Gastrocnemius medialis (tissue), 4 donors: Measurements from ENCODE around the gene THSD4. TPM values are rescaled to one million over a fixed set of nuclear protein-coding genes. Genes with fewer than 3 reads are reported as not detected.

Source experiments
- ATAC-seq, 2 donors: fragments of 150-250 bp; one replicate each; pipeline ENCODE4 v1.9.1; 2016
- DNase-seq, 2 donors: peaks; one replicate each; pipeline ENCODE4 v3.0.0-alpha.2; 2019
- H3K27ac ChIP-seq, 4 donors: fragments of 200-600 bp; sonication (generic); 1 replicate in 1 of 4; 2 replicates in 3 of 4; pipeline ENCODE4 v1.5.1; 2016 to 2018; ENCODE audit warnings: mild to moderate bottlenecking in 2 of 4, moderate library complexity in 1 of 4
- H3K27me3 ChIP-seq, 3 donors: fragments of 200-600 bp; sonication (generic) in 2 of 3; 1 replicate in 1 of 3; 2 replicates in 2 of 3; pipeline versions ENCODE4 v1.5.1 to v1.6.0; 2016 to 2019; ENCODE audit warnings: mild to moderate bottlenecking in 1 of 3, moderate library complexity in 1 of 3
- H3K36me3 ChIP-seq, 2 donors: fragments of 200-600 bp; sonication (generic) in 1 of 2; one replicate each; pipeline ENCODE4 v1.5.1; 2017 to 2018
- H3K4me1 ChIP-seq, 2 donors: fragments of 200-600 bp; sonication (generic) in 1 of 2; one replicate each; pipeline ENCODE4 v1.5.1; 2016 to 2017; ENCODE audit warnings: mild to moderate bottlenecking in 2 of 2
- H3K4me3 ChIP-seq, 4 donors: fragments of 200-600 bp; sonication (generic) in 3 of 4; 1 replicate in 1 of 4; 2 replicates in 3 of 4; pipeline ENCODE4 v1.5.1; 2016 to 2019; ENCODE audit warnings: mild to moderate bottlenecking in 2 of 4
- H3K9me3 ChIP-seq, 3 donors: fragments of 200-600 bp; sonication (generic) in 2 of 3; 1 replicate in 1 of 3; 2 replicates in 2 of 3; pipeline ENCODE4 v1.5.1; 2016 to 2019
- CTCF ChIP-seq, 5 experiments: fragments of 450-650 bp in 3 of 5; fragments of 200-600 bp in 2 of 5; sonication (generic) in 2 of 5; IDR thresholded peaks in 4 of 5; conservative IDR thresholded peaks in 1 of 5; 1 replicate in 4 of 5; 2 replicates in 1 of 5; pipeline ENCODE4 v1.5.1; 2016 to 2019; ENCODE audit warnings: antibody characterized with exemption in 5 of 5, mild to moderate bottlenecking in 3 of 5, moderate library complexity in 3 of 5
- POLR2A ChIP-seq, 2 donors: fragments of 450-650 bp; IDR thresholded peaks; one replicate each; pipeline ENCODE4 v1.6.1; 2017; ENCODE audit warnings: antibody characterized with exemption in 2 of 2, mild to moderate bottlenecking in 2 of 2, moderate library complexity in 2 of 2
- in situ Hi-C, 4 donors: fragments of 200-750 bp; cut with MboI; loops; one replicate each; pipeline versions ENCODE4 v1.15.0 to v1.8.0; 2017; ENCODE audit warnings: low sequenced_read_pairs in 4 of 4
- intact Hi-C: fragments of 100-400 bp; cut with DNase I; formaldehyde crosslinking; loops from one replicate; pipeline ENCODE4 v1.15.1; 2023; ENCODE audit warnings: low total_unique reads
- total RNA-seq, 4 donors: library from RNA; depleted of rRNA; stranded (reverse); fragments of >200 nt; gene quantifications; one replicate each; pipeline versions ENCODE4 v1.1.0 to v1.2.3, GENCODE V29; 2016

The THSD4 gene
- total RNA-seq, 4 donors from 2014 or later: 0.35 to 3.1 (median 0.60) TPM

DNA sequence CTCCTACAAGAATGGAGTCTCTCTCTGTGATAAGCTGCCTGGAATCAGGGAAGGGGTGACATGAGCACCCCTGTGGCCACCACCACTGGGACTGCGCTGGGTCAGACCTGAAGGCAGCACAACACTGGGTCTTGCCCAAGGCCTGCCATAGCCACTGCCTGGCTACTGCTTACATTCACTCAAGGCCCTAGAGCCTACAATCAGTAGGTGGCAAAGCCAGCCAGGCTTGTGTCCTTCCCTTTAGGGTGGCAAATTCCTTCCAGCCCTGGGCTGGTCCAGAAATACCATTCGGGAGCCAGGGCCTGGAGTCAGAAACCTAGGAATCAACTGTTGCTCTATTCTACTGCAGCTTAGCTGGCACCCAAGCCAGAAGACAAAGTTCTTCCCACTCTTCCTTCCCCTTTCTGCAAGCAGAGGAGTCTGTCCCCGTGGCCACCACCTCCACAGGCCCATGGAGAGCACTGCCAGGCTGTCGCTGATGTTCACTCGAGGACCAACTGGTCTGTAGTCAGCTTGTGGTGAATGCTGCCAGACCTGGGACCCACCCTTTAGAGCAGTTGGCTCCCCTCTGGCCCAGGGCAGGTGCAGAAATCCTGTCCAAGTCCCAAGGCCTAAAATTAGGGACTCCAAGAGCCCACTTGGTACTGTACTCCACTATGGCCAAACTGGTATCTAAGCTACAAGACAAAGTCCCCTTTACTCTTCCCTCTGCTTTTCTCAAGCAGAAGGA is 307.4 kb downstream of the THSD4 start:
- DNase-seq: no peak
- intact Hi-C loops (no loop called here), in situ Hi-C loops (no loop called here)
- no peaks in the 10 kb centered on the region for H3K4me1 ChIP-seq
- no peaks in the 10 kb centered on the region for H3K27me3 ChIP-seq
- no peak for ATAC-seq
- TF ChIP-seq POLR2A (IDR thresholded peaks at IDR 0.05) (no peak), CTCF (IDR thresholded peaks at IDR 0.05 in 4 of 5, conservative IDR thresholded peaks at IDR 0.05 in 1 of 5) (no peak)
- no peak overlapping the region for H3K4me3 ChIP-seq
- H3K36me3 ChIP-seq: no peaks in the 10 kb centered on the region
- no peak overlapping the region for H3K27ac ChIP-seq
- H3K9me3 ChIP-seq: no peaks in the 10 kb centered on the region

DNA sequence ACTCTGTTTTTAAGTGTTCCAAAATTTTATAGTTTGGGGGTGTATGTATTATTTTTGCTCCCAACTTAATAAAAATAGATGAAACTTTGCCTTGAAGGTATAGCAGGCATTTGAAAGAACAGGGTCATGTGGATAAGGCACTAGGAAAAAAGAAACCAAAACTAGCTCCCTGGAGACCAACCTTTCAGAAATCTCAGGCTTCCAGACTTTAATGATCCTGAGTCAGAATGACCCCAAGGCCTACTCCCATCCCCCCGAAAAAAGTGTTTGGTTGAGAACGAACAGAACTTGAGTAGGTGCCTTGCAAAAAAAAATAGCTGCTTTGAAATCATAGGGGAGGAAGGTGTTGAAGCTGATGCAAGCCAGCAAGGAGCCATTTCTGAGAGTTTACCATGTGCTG is 309.5 kb downstream of the THSD4 start:
- in situ Hi-C loops (no loop called here), intact Hi-C loops (no loop called here)
- Histone ChIP-seq H3K27ac (no peak overlapping the region), H3K4me1 (no peaks in the 10 kb centered on the region), H3K4me3 (no peak overlapping the region), H3K9me3 (no peaks in the 10 kb centered on the region), H3K27me3 (no peaks in the 10 kb centered on the region), H3K36me3 (no peaks in the 10 kb centered on the region)
- DNase-seq (no peak), ATAC-seq (no peak)
- TF ChIP-seq CTCF (IDR thresholded peaks at IDR 0.05 in 4 of 5, conservative IDR thresholded peaks at IDR 0.05 in 1 of 5) (no peak), POLR2A (IDR thresholded peaks at IDR 0.05) (no peak)

- ATAC-seq: no peak
- in situ Hi-C loops (no loop called here), intact Hi-C loops (no loop called here)
- TF ChIP-seq POLR2A (IDR thresholded peaks at IDR 0.05): no peak
- no peak for TF ChIP-seq CTCF (IDR thresholded peaks at IDR 0.05 in 4 of 5, conservative IDR thresholded peaks at IDR 0.05 in 1 of 5)
- H3K4me1 ChIP-seq: no peaks in the 10 kb centered on the region
- no peak overlapping the region for H3K27ac ChIP-seq
- H3K4me3 ChIP-seq: no peak overlapping the region
- DNase-seq: no peak
- H3K36me3 ChIP-seq: no peaks in the 10 kb centered on the region
- no peaks in the 10 kb centered on the region for H3K27me3 ChIP-seq
- no peaks in the 10 kb centered on the region for H3K9me3 ChIP-seq
These were observed 310.1 kb downstream of the THSD4 start for GRCh38 chr15:71425388-71425787.

GRCh38 chr15:71426792-71427191 is 311.5 kb downstream of the THSD4 start:
- in situ Hi-C loops: no loop called here
- no peaks in the 10 kb centered on the region for H3K36me3 ChIP-seq
- no peaks in the 10 kb centered on the region for H3K9me3 ChIP-seq
- TF ChIP-seq POLR2A (IDR thresholded peaks at IDR 0.05): no peak
- no peak for TF ChIP-seq CTCF (IDR thresholded peaks at IDR 0.05 in 4 of 5, conservative IDR thresholded peaks at IDR 0.05 in 1 of 5)
- H3K27ac ChIP-seq: no peak overlapping the region
- no peak for DNase-seq
- intact Hi-C loops: no loop called here
- no peak for ATAC-seq
- H3K27me3 ChIP-seq: no peaks in the 10 kb centered on the region
- H3K4me3 ChIP-seq: no peak overlapping the region
- H3K4me1 ChIP-seq: peaks cover 0 to 7% of the 10 kb centered on the region in 2 donors
